Small intestine (tissue), 7 donors: ENCODE data around the gene RTN4IP1. TPM values are rescaled to one million over a fixed set of nuclear protein-coding genes. Genes with fewer than 3 reads are reported as not detected.
"Not testable (repeated sequence)": the region's sequence is repeated elsewhere in the genome, so short reads cannot be mapped to it uniquely, and the experiment has no call there.

ENCODE experiments used
- DNase-seq, 2 donors: peaks; one replicate each; pipeline versions ENCODE4 v3.0.0 to v3.0.0-alpha.2; 2013
- FAIRE-seq: peaks from 2 replicates; lab custom pipeline; 2012; peaks lifted over from hg19 to GRCh38; lab: Jason Lieb, UNC
- H3K27ac ChIP-seq, 3 donors: one replicate each; pipeline ENCODE4 v1.5.1; 2013; ENCODE audit warnings: low read length in 2 of 3, mild to moderate bottlenecking in 2 of 3, control low read depth in 1 of 3, inconsistent platforms in 1 of 3, low read depth in 1 of 3, moderate library complexity in 1 of 3
- H3K27me3 ChIP-seq, 3 donors: one replicate each; pipeline ENCODE4 v1.6.1; 2013; ENCODE audit warnings: low read length in 3 of 3, inconsistent platforms in 1 of 3; ENCODE audit not compliant: control insufficient read depth in 3 of 3, insufficient read depth in 3 of 3
- H3K36me3 ChIP-seq, 3 donors: one replicate each; pipeline ENCODE4 v1.6.1; 2013; ENCODE audit warnings: low read length in 3 of 3, inconsistent platforms in 1 of 3, low read depth in 1 of 3, mild to moderate bottlenecking in 1 of 3, moderate library complexity in 1 of 3; ENCODE audit not compliant: control insufficient read depth in 3 of 3, insufficient read depth in 2 of 3
- H3K4me1 ChIP-seq, 3 donors: one replicate each; pipeline ENCODE4 v1.6.1; 2013; ENCODE audit warnings: low read length in 2 of 3, inconsistent platforms in 1 of 3, low read depth in 1 of 3, mild to moderate bottlenecking in 1 of 3, moderate library complexity in 1 of 3; ENCODE audit not compliant: control insufficient read depth in 3 of 3, insufficient read depth in 2 of 3
- H3K4me3 ChIP-seq, 3 donors: one replicate each; pipeline ENCODE4 v1.5.1; 2013; ENCODE audit warnings: low read length in 3 of 3, control low read depth in 1 of 3, inconsistent platforms in 1 of 3, low read depth in 1 of 3, mild to moderate bottlenecking in 1 of 3, moderate library complexity in 1 of 3
- H3K9me3 ChIP-seq, 2 donors: one replicate each; pipeline ENCODE4 v1.6.1; 2013; ENCODE audit warnings: low read depth in 1 of 2, low read length in 1 of 2; ENCODE audit not compliant: control insufficient read depth in 2 of 2, insufficient read depth in 1 of 2
- WGBS, 3 donors: extraction: QIAGEN DNeasy Blood & Tissue Kit; methylation state at CpG; one replicate each; pipeline ENCODE4 v1.1.7; 2013; 5-methylcytosine and 5-hydroxymethylcytosine counted together
- polyA plus RNA-seq, 4 donors: library from polyadenylated mRNA; stranded (reverse) in 3 of 4; unstranded in 1 of 4; fragments of 200-250 nt in 3 of 4; fragments of 120-200 nt in 1 of 4; gene quantifications; one replicate each; pipeline versions ENCODE4 v1.2.1 to v1.2.3, GENCODE V29; 2013
- donor health status: healthy with polysubstance abuse.
- donor health status: control.
- donor health status: control.
- donor health status: Bipolar disorder and iron deficiency.
- donor health status: healthy.

The RTN4IP1 gene
- polyA plus RNA-seq, 4 donors: 4.1 to 15.8 (median 6.9) TPM

GRCh38 chr6:106557837-106558236 lies 71.5 kb downstream of the RTN4IP1 start:
- FAIRE-seq: no peak
- H3K4me3 ChIP-seq: no peak overlapping the region
- 43 to 67% (median 61%) methylated on average over 2 of the region's 2 CpGs for WGBS, 3 donors

GRCh38 chr6:106556368-106556960 lies 72.8 kb downstream of the RTN4IP1 start:
- no peak overlapping the region for H3K4me3 ChIP-seq
- H3K4me1 ChIP-seq: no peaks in the 10 kb centered on the region
- FAIRE-seq: no peak
- peak; percentile 16 to 43 for DNase-seq
- H3K9me3 ChIP-seq: no peaks in the 10 kb centered on the region
- 50 to 66% (median 63%) methylated on average over 3 of the region's 3 CpGs for WGBS, 3 donors
- H3K27me3 ChIP-seq: no peaks in the 10 kb centered on the region
- peaks cover 4 to 33% (median 27%) of the 10 kb centered on the region in 3 donors for H3K36me3 ChIP-seq
- H3K27ac ChIP-seq: no peak overlapping the region

More at GRCh38 chr6:106557837-106558236, 71.5 kb downstream of the RTN4IP1 start:
- Histone ChIP-seq H3K4me1 (no peaks in the 10 kb centered on the region), H3K27ac (no peak overlapping the region), H3K36me3 (peaks cover 4 to 36% (median 26%) of the 10 kb centered on the region in 3 donors), H3K9me3 (no peaks in the 10 kb centered on the region), H3K27me3 (no peaks in the 10 kb centered on the region)
- DNase-seq: no peak

- FAIRE-seq: no peak
- Histone ChIP-seq H3K36me3 (peaks cover 4 to 31% (median 25%) of the 10 kb centered on the region in 3 donors), H3K9me3 (no peaks in the 10 kb centered on the region), H3K27me3 (no peaks in the 10 kb centered on the region), H3K4me3 (no peak overlapping the region), H3K27ac (no peak overlapping the region), H3K4me1 (no peaks in the 10 kb centered on the region)
- 64 to 77% (median 71%) methylated on average over 5 of the region's 5 CpGs for WGBS, 3 donors
- no peak for DNase-seq
Measured at GRCh38 chr6:106555767-106556166, 73.5 kb downstream of the RTN4IP1 start.

GRCh38 chr6:106553440-106553839 lies 75.9 kb downstream of the RTN4IP1 start:
- H3K27me3 ChIP-seq: no peaks in the 10 kb centered on the region
- no peaks in the 10 kb centered on the region for H3K9me3 ChIP-seq
- H3K4me3 ChIP-seq: no peak overlapping the region
- H3K27ac ChIP-seq: no peak overlapping the region
- peaks cover 4 to 20% (median 19%) of the 10 kb centered on the region in 3 donors for H3K36me3 ChIP-seq
- no peak for DNase-seq
- peaks cover 0 to under 1% (median 0%) of the 10 kb centered on the region in 3 donors for H3K4me1 ChIP-seq
- WGBS, 3 donors: 96 to 98% (median 97%) methylated on average over 5 of the region's 5 CpGs
- no peak for FAIRE-seq

- no peak overlapping the region for H3K27ac ChIP-seq
- FAIRE-seq: no peak
- WGBS, 3 donors: 89 to 99% (median 94%) methylated on average over 3 of the region's 3 CpGs
Measured at GRCh38 chr6:106551155-106551554, 78.1 kb downstream of the RTN4IP1 start.

GRCh38 chr6:106549521-106549920 lies 79.8 kb downstream of the RTN4IP1 start:
- no peak for DNase-seq
- WGBS, 3 donors: 76 to 95% (median 94%) methylated on average over 1 of the region's 1 CpG
- Histone ChIP-seq H3K27ac (no peak overlapping the region), H3K9me3 (no peaks in the 10 kb centered on the region), H3K4me3 (no peak overlapping the region), H3K4me1 (peaks cover 0 to 12% (median 2%) of the 10 kb centered on the region in 3 donors), H3K36me3 (peaks cover 0 to 19% (median 15%) of the 10 kb centered on the region in 3 donors), H3K27me3 (no peaks in the 10 kb centered on the region)
- no peak for FAIRE-seq

More at GRCh38 chr6:106551155-106551554, 78.1 kb downstream of the RTN4IP1 start:
- Histone ChIP-seq H3K4me1 (peaks cover 0 to 12% (median 2%) of the 10 kb centered on the region in 3 donors), H3K4me3 (no peak overlapping the region), H3K27me3 (no peaks in the 10 kb centered on the region), H3K9me3 (no peaks in the 10 kb centered on the region), H3K36me3 (peaks cover 4 to 20% (median 19%) of the 10 kb centered on the region in 3 donors)
- DNase-seq: no peak

GRCh38 chr6:106548926-106549455 lies 80.3 kb downstream of the RTN4IP1 start:
- Histone ChIP-seq H3K36me3 (peaks cover 0 to 16% (median 15%) of the 10 kb centered on the region in 3 donors), H3K4me1 (peaks cover 0 to 12% (median 2%) of the 10 kb centered on the region in 3 donors)
- not testable (repeated sequence) for H3K9me3 ChIP-seq, DNase-seq, FAIRE-seq, H3K4me3 ChIP-seq, H3K27me3 ChIP-seq, H3K27ac ChIP-seq
- 94 to 98% (median 96%) methylated on average over 3 of the region's 6 CpGs for WGBS, 3 donors

- 27 to 41% (median 38%) methylated on average over 6 of the region's 6 CpGs for WGBS, 3 donors
- Histone ChIP-seq H3K36me3 (peaks cover 0 to 16% (median 12%) of the 10 kb centered on the region in 3 donors), H3K27ac (peak overlapping the region in 1 of 3 donors; percentile 27), H3K27me3 (no peaks in the 10 kb centered on the region), H3K4me1 (peaks cover 0 to 12% (median 2%) of the 10 kb centered on the region in 3 donors), H3K4me3 (no peak overlapping the region), H3K9me3 (no peaks in the 10 kb centered on the region)
- no peak for FAIRE-seq
- DNase-seq: peak in 1 of 2 donors; percentile 48
Measured at GRCh38 chr6:106547601-106548453, 81.5 kb downstream of the RTN4IP1 start.
